ENCODE data around the gene DOK1. TPM values are rescaled to one million over a fixed set of nuclear protein-coding genes. Genes with fewer than 3 reads are reported as not detected.

The DOK1 gene
- total and polyA plus RNA-seq, 2 donors (not counting 1 experiment from before 2014, with no cell fraction given): 29.1 to 41.4 TPM

DNA sequence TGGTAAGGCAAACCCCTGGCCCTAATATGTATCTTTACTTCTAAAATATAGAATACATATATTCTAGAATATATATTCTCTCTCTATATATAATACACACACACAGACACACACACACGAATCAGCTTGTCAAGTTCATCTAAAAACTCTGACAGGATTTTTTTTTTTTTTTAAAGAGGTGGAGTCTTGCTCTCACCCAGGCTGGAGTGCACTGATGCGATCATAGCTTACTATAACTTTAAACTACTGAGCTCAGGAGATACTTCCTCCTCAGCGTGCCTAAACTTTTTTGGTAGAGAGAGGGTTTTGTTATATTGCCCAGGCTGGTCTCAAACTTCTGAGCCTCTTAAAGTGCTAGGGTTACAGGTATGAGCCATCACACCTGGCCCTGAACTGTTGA, 45.2 kb downstream of the DOK1 start:
- Mint-ChIP-seq H3K27ac (no peak overlapping the region), H3K9me3 (ENCODE audit: insufficient read depth) (no peaks in the 10 kb centered on the region), H3K27me3 (peaks cover 18% of the 10 kb centered on the region), H3K4me3 (no peak overlapping the region), H3K4me1 (peaks cover 5% of the 10 kb centered on the region)
- Histone ChIP-seq H2AFZ (ENCODE audit: insufficient read depth, low read depth, low read length, poor library complexity, severe bottlenecking) (no peak overlapping the region), H3K9ac (ENCODE audit: low read length) (no peak overlapping the region), H3K4me1 (ENCODE audit: control insufficient read depth in 2 of 2, insufficient read depth in 2 of 2, low read length in 2 of 2) (peaks cover 3 to 5% of the 10 kb centered on the region in 2 donors), H3K9me3 (ENCODE audit: control extremely low read depth in 1 of 3, control insufficient read depth in 2 of 3, insufficient read depth in 1 of 3, low read length in 2 of 3) (no peaks in the 10 kb centered on the region), H4K20me1 (ENCODE audit: control insufficient read depth, insufficient read depth, low read length, poor library complexity, severe bottlenecking) (no peaks in the 10 kb centered on the region), H3K4me2 (replicated peaks; ENCODE audit: low read depth, low read length, poor library complexity, severe bottlenecking) (no peak overlapping the region), H3K79me2 (ENCODE audit: control insufficient read depth, insufficient read depth, low read length) (no peaks in the 10 kb centered on the region), H3K4me3 (ENCODE audit: control extremely low read depth in 1 of 5, extremely low read depth in 1 of 5, insufficient read depth in 1 of 5, low read depth in 2 of 5, low read length in 4 of 5) (no peak overlapping the region), H3K27ac (ENCODE audit: low read length in 2 of 2) (no peak overlapping the region), H3K36me3 (replicated peaks in 1 of 2; ENCODE audit: control extremely low read depth in 1 of 2, control insufficient read depth in 1 of 2, extremely low read depth in 1 of 2, insufficient read depth in 2 of 2, low read length in 1 of 2) (no peaks in the 10 kb centered on the region), H3K27me3 (replicated peaks in 1 of 4; ENCODE audit: control extremely low read depth in 1 of 4, control insufficient read depth in 3 of 4, insufficient read depth in 4 of 4, low read length in 3 of 4) (peaks cover 0 to 19% (median 6%) of the 10 kb centered on the region in 4 experiments)
- TF ChIP-seq, protein P1, sequence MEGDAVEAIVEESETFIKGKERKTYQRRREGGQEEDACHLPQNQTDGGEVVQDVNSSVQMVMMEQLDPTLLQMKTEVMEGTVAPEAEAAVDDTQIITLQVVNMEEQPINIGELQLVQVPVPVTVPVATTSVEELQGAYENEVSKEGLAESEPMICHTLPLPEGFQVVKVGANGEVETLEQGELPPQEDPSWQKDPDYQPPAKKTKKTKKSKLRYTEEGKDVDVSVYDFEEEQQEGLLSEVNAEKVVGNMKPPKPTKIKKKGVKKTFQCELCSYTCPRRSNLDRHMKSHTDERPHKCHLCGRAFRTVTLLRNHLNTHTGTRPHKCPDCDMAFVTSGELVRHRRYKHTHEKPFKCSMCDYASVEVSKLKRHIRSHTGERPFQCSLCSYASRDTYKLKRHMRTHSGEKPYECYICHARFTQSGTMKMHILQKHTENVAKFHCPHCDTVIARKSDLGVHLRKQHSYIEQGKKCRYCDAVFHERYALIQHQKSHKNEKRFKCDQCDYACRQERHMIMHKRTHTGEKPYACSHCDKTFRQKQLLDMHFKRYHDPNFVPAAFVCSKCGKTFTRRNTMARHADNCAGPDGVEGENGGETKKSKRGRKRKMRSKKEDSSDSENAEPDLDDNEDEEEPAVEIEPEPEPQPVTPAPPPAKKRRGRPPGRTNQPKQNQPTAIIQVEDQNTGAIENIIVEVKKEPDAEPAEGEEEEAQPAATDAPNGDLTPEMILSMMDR (IDR thresholded peaks at IDR 0.05): no peak
- TF ChIP-seq EZH2 (IDR thresholded peaks at IDR 0.05; ENCODE audit: borderline replicate concordance, insufficient read depth, low read depth, low read length, poor library complexity, severe bottlenecking): no peak
- POLR2A ChIA-PET: no interaction called here
- ATAC-seq (ENCODE audit: low read depth): peak; percentile 57
- peak; percentile 42 for DNase-seq
- CTCF ChIA-PET: interaction anchor here (0.5 to 3.5 kb wide), 4 partner anchors 11 to 114 kb away, joined by 3 to 14 read pairs (median 3); no protein-coding TSS in a partner anchor
- intact Hi-C loops (cut with micrococcal nuclease): no loop called here
- WGBS (ENCODE audit: insufficient coverage): no CpG with 5 or more reads among the region's 3 CpGs

DNA sequence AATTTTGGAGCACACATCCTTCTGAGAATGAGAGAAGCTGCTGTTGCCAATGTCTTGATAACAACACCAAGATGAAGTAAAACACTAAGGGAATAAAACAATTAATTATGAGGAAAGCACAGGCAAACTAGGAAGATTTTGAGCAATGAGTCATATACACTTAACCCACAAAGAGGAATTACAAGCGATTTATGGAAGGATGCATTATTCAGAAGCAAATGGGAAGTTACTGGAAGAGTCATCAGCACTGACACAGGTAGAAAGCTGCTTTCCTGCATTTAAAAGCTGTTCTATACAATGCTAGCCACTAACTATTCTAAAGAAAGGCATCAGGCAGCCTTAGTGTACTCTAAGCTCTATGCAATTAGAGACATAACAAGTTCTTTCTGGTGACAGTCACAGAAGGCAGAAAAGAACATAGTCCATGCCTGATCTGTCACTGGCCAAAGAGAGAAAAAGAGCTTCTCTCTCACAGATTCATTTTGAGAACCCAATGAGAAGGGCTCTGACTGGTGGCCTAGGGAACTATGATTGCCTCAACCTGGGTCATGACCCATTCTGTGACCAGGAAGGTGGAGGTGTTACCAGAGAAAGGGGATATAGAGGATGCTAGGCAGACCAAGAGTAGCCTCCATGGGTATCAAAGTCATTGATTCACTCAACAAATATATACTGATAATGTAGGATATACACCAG, 48.2 kb downstream of the DOK1 start:
- Histone ChIP-seq H3K27me3 (replicated peaks in 1 of 4; ENCODE audit: control extremely low read depth in 1 of 4, control insufficient read depth in 3 of 4, insufficient read depth in 4 of 4, low read length in 3 of 4) (peaks cover 0 to 19% (median 6%) of the 10 kb centered on the region in 4 experiments), H4K20me1 (ENCODE audit: control insufficient read depth, insufficient read depth, low read length, poor library complexity, severe bottlenecking) (no peaks in the 10 kb centered on the region), H2AFZ (ENCODE audit: insufficient read depth, low read depth, low read length, poor library complexity, severe bottlenecking) (no peak overlapping the region), H3K4me2 (replicated peaks; ENCODE audit: low read depth, low read length, poor library complexity, severe bottlenecking) (no peak overlapping the region), H3K27ac (ENCODE audit: low read length in 2 of 2) (no peak overlapping the region), H3K79me2 (ENCODE audit: control insufficient read depth, insufficient read depth, low read length) (no peaks in the 10 kb centered on the region), H3K4me3 (ENCODE audit: control extremely low read depth in 1 of 5, extremely low read depth in 1 of 5, insufficient read depth in 1 of 5, low read depth in 2 of 5, low read length in 4 of 5) (no peak overlapping the region), H3K4me1 (ENCODE audit: control insufficient read depth in 2 of 2, insufficient read depth in 2 of 2, low read length in 2 of 2) (peaks cover 3 to 5% of the 10 kb centered on the region in 2 donors), H3K9me3 (ENCODE audit: control extremely low read depth in 1 of 3, control insufficient read depth in 2 of 3, insufficient read depth in 1 of 3, low read length in 2 of 3) (no peaks in the 10 kb centered on the region), H3K36me3 (replicated peaks in 1 of 2; ENCODE audit: control extremely low read depth in 1 of 2, control insufficient read depth in 1 of 2, extremely low read depth in 1 of 2, insufficient read depth in 2 of 2, low read length in 1 of 2) (no peaks in the 10 kb centered on the region), H3K9ac (ENCODE audit: low read length) (no peak overlapping the region)
- intact Hi-C loops (cut with micrococcal nuclease): no loop called here
- H3K4me1 Mint-ChIP-seq: peaks cover 5% of the 10 kb centered on the region
- H3K4me3 Mint-ChIP-seq: no peak overlapping the region
- peaks cover 18% of the 10 kb centered on the region for H3K27me3 Mint-ChIP-seq
- no CpG with 5 or more reads among the region's 1 CpG for WGBS (ENCODE audit: insufficient coverage)
- no peaks in the 10 kb centered on the region for H3K9me3 Mint-ChIP-seq (ENCODE audit: insufficient read depth)
- ChIA-PET CTCF (interaction anchor here (2.8 kb wide), 1 partner anchor 13 kb away, joined by 12 read pairs; no protein-coding TSS in a partner anchor), POLR2A (no interaction called here)
- no peak for TF ChIP-seq EZH2 (IDR thresholded peaks at IDR 0.05; ENCODE audit: borderline replicate concordance, insufficient read depth, low read depth, low read length, poor library complexity, severe bottlenecking)
- TF ChIP-seq, protein P1 (IDR thresholded peaks at IDR 0.05): no peak
- ATAC-seq (ENCODE audit: low read depth) (no peak), DNase-seq (no peak)
- H3K27ac Mint-ChIP-seq: no peak overlapping the region
